Renal cortex interstitium (tissue), 11 donors: ENCODE measurements around the gene P2RY8. TPM values are rescaled to one million over a fixed set of nuclear protein-coding genes. Genes with fewer than 3 reads are reported as not detected.
"Not testable (repeated sequence)": the region's sequence is repeated elsewhere in the genome, so short reads cannot be mapped to it uniquely, and the experiment has no call there.

Experiments used
- DNase-seq, 11 donors: peaks; one replicate each; pipeline ENCODE4 v3.0.0-alpha.2; 2013; ENCODE audit warnings: low read depth in 9 of 11, low spot score in 4 of 11; ENCODE audit errors: extremely low read depth in 1 of 11
- polyA plus RNA-seq, 3 donors: library from polyadenylated mRNA; unstranded; fragments of 120-200 nt; gene quantifications; one replicate each; pipeline ENCODE4 v1.2.1, GENCODE V29; 2013; ENCODE audit not compliant: insufficient read length in 3 of 3

The P2RY8 gene
- polyA plus RNA-seq, 3 donors = 0.64 to 1.7 (median 0.95) TPM

DNA sequence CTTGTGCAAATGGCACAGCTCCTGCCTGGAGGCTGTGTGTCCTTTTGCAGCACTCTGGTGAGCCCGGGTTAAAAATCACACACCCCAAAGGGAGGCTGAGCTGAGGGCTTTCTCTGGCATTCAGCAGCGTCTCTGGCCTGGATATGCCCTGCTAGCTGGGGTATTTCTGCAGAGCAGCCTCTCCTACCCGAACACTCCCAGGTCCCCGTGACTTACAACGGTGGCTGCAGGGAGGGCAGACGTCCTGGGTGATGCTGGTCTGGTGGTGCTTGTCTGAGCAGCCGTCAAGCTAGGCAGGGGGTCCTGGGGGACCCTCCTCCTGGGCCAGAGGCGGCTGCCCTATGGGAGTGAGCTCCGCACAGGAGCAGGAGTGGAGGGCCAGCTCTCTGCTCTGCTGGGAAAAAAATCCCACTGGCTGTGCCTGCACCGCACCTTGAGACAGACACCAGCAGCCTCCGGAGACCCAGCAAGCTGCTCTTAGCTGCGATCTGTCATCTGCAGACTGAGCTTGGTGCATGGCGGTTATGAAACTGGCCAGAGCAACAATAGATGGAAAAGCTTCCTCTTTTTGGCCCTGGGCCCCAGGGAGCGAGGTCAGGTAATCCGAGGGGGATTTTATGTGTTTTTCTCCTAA, 43.0 kb downstream of the P2RY8 start:
- no peak for DNase-seq

DNA sequence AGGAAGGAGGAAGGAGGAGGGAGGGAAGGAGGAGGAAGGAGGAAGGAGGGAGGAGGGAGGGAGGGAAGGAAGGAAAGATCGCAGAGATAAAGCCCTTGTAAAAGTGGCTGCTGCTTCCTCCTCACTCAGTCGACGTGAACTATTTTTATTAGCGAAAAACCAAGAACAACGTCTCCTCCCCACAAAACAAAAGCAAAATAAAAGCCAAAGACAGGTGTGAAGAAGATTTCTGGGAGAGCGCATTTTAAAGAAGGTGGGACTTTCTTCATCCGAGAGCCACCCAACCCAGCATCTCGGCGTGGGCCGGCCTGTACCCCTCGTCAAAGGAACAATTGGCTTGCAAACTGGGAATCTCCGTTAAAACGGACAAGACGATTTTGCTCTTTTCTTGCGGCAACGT, 43.6 kb downstream of the P2RY8 start:
- no peak for DNase-seq

DNA sequence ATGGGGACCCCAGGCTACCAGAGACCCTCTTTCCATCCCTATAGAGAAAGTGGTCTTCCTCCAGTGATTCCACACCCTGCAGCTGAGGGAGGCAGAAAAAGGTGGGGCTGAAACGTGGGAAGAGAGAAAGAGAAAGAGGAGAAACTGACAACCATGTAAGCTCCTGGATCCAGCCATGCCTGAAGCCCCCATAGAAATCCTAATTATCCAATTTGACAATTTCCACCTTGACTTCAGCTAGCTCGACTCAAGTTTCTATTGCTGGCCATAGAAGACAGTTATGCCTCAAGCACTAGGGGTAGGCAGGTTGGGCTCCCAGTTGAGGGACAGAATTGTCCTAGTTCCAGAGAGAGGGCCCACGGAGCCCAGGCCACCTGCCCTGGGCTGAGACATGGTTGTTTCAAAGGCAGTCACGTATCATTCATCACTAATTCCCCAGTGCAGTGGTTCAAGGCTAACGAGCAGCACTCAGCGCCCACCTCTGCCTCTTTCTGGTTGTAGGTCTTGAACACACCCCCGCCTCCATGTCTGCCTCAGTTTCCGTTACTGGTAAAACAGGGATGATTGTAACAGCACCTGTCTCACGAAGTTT, 44.5 kb downstream of the P2RY8 start:
- no peak for DNase-seq

DNA sequence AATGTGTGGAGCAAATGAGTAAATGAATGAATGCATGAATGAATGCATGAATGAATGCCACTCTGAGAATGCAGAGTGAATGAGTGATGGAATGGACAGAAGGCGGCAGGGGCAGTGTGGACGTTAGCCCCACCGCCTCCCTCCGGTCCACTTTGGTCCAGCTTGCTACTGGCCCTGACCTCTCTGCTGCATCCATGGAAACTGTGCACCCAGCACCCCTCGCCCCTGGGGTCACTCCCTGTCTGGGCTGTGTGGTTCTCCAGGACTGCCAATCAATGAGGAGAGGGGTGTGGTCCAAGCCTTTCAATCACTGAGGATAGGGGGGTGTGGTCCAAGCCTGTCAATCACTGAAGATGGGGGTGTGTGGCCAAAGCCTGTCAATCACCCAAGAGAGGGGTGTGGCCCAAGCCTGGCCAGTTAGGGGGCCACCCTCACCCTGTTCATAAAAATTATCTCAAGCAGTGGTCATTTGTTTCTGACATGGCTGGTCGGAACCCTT, 45.1 kb downstream of the P2RY8 start:
- no peak for DNase-seq

DNA sequence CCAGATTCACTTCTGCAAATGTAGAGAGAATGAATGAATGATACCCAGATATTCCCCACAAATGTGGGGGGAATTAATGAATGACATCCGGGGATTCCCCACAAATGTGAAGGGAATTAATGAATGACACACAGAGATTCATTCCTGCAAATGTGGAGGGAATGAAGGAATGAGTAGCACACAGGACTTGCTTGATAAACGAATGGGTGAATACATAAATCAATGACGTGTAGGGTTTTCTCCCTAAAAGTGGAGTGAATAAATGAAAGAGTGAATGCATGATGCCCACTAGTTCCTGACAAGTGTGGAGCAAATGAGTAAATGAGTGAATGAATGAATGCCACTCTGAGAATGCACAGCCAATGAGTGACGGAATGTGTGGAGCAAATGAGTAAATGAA, 45.7 kb downstream of the P2RY8 start:
- DNase-seq = not testable (repeated sequence)

DNA sequence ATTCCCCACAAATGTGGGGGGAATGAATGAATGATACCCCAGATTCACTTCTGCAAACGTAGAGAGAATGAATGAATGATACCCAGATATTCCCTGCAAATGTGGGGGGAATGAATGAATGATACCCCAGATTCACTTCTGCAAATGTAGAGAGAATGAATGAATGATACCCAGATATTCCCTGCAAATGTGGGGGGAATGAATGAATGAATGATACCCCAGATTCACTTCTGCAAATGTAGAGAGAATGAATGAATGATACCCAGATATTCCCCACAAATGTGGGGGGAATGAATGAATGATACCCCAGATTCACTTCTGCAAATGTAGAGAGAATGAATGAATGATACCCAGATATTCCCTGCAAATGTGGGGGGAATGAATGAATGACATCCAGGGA, 46.3 kb downstream of the P2RY8 start:
- not testable (repeated sequence) for DNase-seq

DNA sequence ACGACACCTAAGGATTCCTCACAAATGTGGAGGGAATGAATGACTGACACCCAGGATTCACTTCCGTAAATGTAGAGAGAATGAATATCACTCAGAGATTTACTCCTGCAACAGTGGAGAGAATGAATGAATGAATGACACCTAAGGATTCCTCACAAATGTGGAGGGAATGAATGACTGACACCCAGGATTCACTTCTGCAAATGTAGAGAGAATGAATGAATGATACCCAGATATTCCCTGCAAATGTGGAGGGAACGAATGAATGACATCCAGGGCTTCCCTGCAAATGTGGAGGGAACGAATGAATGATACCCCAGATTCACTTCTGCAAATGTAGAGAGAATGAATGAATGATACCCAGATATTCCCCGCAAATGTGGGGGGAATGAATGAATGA, 47.6 kb downstream of the P2RY8 start:
- not testable (repeated sequence) for DNase-seq

DNA sequence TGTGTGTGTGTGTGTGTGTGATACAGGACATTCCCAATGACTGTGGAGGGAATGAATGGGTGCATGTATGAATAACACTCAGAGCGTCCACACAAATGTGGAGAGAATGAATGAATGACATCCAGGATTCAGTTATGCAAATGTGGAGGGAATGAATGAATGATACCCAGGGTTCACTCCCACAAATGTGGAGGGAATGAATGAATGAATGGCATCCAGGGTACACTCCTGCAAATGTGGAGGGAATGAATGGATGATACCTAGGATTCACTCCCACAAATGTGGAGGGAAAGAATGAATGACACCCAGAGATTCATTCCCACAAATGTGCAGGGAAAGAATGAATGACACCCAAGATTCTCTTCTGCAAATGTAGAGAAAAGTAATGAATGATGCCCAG, 48.2 kb downstream of the P2RY8 start:
- no peak for DNase-seq

DNA sequence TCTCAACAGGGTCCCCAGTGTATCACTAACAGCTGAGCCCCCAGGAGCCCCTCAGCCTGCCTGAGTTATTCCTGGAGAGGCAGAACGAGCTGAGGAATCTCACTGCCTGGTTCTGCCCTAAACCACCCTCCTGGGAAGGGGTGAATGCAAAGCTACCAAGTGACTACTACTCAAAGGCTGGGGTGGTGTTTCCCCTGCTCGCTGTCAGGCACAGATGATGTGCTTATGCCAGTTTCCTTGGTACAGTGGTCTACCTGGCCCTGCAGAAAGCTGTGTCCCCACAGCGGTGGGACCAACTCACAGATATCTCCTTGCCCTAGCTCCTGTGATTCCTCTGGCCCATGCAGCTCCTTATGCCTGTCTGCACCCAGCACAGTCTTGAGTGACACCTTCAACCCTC, 48.8 kb downstream of the P2RY8 start:
- no peak for DNase-seq

DNA sequence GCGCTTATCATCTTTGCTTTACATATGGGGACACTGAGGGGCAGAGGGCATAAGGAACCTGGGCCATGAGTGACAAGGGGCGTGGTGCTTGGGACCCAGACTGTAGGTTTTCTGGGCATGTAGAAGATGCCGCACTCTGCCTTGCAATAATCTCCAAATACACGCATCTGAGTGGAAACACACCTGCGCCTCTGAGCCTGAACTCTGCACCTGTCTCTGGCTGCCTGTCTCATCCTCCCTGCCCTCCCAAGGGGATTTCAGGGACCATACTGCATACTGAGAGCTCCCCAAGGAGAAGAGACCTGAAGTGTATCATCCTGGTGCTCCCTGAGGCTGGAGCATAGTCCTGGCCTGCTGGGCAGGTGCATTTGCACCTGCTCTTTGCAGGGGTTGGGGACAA, 49.6 kb downstream of the P2RY8 start:
- DNase-seq = no peak

DNA sequence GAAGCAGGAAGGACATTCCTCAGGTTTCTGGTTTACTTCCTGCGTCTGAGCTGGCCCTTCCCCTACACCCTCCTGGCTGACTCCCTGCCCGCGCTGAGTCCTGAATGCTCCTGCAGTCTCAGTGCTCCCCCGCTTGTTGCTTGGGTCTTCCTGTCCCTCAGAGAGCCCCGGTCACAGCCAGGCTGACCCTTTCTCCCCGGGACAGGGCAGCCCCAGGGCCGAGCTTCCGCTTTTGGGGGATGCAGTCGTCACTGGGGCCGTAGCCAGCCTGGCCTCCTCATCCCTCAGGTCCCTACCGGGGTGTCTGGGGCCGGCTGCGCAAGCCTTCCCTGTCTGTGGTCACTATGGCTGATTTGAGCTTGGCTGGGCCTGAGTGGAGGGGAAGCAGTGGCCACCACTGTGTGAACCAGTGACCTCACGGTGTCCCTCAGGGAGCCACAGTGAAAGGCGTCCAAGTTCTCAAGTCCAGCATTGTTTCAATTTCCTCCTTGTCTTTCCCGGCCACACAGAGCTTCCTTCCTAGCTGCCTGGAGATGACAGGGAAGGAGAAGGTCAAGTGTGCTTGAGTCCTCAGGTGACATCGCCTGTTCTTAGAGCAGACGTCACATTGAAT, 50.1 kb downstream of the P2RY8 start:
- DNase-seq = no peak

DNA sequence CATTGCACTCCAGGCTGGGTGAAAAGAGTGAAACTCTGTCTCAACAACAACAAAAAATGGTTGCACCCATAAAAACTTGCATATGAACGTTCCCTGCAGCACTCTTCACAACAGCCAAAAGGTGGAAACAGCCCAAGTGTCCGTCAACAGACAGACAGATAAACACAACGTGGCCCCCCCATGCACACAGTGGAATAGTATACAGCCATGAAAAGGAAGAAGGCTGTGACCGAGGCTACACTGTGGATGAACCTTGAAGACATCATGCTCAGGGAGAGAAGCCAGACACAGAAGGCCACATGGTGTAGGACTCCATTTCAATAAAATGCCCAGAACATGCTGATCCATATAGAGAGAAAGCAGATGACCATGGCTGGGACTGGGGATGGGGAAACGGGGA, 50.8 kb downstream of the P2RY8 start:
- DNase-seq = no peak

DNA sequence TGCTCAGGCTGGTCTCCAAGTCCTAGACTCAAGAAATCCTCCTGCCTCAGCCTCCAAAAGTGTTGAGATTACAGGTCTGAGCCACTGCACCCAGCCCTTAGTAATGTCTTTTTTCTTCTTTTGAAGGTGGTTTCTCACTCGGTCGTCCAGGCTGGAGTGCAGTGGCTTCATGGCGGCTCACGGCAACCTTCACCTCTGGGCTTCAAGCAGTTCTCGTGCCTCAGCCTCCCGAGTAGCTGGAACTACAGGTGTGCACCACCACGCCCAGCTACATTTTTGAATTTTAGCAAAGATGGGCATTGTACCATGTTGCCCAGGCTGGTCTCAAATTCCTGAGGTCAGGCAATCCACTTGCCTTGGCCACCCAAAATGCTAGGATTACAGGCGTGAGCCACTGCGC, 52.0 kb downstream of the P2RY8 start:
- DNase-seq = no peak

DNA sequence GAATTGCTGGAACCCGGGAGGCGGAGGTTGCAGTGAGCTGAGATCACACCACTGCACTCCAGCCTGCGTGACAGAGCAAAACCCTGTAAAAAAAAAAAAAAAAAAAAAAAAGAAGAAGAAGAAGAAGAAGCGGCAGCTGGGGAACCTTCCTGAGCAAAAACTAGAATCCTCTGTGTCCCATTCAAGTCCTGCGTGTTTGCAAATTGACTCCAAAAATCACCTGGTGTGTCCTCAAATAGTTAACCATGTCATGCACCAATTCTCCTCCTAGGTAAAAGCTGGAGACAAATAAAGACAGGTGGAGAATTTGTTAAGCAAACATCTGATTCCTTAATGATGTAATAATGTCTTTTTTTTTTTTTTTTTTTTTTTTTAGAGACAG, 52.4 kb downstream of the P2RY8 start:
- DNase-seq = no peak

DNA sequence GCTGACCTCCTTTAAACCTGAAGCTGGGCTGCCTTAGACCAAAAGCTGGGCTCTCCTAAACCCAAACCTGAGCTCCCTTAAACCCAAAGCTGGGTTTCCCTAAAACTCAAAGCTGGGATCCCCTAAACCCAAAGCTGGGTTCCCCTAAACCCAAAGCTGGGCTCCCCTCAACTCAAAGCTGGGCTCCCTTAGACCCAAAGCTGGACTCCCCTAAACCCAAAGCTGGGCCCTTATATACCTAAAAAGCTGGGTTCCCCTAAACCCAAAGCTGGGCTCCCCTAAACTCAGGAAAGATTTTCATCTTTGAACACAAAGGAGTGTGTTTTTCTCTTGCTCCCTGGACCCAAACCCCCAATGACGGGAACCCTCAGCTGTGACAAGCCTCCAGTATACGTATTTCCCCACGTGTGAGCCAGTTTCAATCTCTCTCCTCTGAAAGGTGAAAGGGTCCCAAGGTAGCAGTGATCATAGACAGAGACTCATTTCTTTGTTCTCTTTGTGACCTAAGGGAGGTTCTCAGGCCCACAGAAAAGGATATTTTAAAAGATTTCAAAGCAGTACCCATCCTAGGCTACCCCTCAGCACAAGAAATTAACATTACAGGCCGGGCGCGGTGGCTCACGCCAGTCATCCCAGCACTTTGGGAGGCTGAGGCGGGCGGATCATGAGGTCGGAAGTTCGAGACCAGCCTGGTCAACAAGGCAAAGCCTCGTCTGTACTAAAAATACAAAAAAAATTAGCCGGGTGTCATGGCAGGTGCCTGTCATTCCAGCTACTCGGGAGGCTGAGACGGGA, 52.9 kb downstream of the P2RY8 start:
- DNase-seq = no peak

DNA sequence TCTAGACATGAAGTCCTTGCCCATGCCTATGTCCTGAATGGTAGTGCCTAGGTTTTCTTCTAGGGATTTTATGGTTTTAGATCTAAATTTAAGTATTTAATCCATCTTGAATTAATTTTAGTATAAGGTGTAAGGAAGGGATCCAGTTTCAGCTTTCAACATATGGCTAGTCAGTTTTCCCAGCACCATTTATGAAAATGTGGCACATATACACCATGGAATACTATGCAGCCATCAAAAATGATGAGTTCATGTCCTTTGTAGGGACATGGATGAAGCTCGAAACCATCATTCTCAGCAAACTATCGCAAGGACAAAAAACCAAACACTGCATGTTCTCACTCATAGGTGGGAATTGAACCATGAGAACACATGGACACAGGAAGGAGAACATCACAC, 54.5 kb downstream of the P2RY8 start:
- not testable (repeated sequence) for DNase-seq

DNA sequence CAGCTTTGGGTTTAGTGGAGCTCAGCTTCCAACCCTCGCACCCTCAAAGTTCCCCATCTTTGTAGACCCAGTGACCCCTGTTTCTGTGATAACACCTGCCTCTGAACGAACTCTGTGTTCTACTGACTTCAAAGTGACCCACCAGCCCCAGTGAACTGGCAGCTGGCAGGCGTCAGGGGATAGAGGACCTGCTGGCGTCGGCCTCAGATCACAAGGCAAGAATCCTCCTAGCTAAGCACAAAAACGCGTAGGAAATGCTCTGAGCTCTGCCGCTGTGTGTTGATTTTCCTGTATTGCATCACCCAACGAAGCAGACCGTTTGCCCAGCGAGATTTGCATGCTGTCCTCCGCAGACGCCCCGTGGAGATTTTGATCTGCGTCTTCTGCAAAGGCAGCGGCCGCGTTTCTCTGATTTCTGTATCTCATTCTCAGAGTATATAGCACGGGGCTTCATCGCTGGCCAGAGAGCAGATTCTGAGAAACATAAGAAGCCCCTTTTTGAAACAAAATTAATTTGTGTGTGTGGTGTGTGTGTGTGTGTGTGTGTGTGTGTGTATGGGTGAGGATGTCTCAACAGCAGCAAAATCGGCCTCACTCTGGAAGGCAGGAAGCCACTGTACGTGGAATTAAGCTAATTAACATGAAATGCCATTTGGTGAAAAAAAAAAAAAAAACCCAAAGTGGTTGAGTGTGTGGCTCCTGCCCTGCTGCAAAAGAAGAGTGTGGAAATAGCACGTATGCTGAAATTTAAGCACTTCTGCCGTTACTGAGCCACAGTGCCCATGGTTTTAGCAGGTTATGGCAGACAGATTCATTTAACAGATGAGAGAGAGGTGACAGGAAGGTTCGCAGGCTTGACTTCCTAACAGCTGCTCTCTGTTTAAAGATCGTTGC, 55.1 kb downstream of the P2RY8 start:
- peak in 8 of 11 donors; percentile 29 to 66 (median 36) for DNase-seq

DNA sequence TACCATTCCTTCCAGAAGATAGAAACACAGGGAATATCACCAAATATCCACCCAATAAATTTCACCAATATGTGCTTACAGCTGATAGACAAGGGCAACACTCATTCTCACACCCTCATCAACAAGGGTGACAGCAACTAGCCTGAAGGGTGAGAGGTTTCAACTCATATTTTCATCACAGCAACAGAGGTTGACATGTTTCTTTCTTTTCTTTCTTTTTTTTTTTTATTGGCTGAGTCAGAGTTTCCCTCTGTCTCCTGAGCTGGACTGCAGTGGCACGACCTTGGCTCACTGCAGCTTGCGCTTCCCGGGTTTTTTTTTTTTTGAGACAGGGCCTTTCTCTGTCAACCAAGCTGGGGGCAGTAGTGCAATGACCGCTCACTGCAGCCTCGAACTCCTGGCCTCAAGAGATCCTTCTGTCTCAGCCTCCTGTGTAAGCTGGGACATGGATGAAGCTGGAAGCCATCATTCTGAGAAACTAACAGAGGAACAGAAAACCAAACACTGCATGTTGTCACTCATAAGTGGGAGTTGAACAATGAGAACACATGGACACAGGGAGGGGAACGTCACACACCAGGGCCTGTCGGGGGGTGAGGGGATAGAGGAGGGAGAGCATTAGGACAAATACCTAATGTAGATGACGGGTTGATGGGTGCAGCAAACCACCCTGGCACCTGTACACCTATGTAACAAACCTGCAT, 56.8 kb downstream of the P2RY8 start:
- DNase-seq = no peak
